ENCODE results near the gene NDUFS4.
"Not testable (repeated sequence)": the region's sequence is repeated elsewhere in the genome, so short reads cannot be mapped to it uniquely, and the experiment has no call there.

Gene NDUFS4
- 11.8 to 18.9 (median 16.7) reads per million in 3 experiments for total RNA-seq

- peak; percentile 57 for DNase-seq
Measured at GRCh38 chr5:53560506-53561191, at the start of gene NDUFS4. Gene NDUFS4 (plus strand): TSS chr5:53560639. CDS start chr5:53560663, 24 bp downstream.

DNA sequence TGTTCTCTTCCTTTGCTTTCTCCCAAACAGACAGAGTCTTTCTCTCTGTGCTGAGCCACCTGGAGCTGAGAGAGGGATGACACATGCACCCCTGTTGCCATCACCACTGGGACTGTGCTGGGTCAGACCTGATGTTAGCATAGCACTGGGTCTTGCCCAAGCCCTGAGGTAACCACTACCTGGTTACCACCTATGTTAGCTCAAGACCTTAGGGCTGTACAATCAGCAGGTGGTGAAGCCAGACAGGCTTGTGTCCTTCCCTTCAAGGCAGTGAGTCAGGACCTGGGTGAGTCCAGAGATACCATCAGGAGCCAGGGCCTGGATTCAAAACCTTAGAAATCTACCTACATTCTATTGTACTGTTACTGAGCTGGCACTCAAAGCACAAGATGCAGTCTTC is 47.9 kb upstream of the NDUFS4 start:
- no peak for DNase-seq

GRCh38 chr5:53515988-53516387 is 44.5 kb upstream of the NDUFS4 start:
- no peak for DNase-seq

GRCh38 chr5:53520813-53521212 is 39.6 kb upstream of the NDUFS4 start:
- DNase-seq = no peak

DNA sequence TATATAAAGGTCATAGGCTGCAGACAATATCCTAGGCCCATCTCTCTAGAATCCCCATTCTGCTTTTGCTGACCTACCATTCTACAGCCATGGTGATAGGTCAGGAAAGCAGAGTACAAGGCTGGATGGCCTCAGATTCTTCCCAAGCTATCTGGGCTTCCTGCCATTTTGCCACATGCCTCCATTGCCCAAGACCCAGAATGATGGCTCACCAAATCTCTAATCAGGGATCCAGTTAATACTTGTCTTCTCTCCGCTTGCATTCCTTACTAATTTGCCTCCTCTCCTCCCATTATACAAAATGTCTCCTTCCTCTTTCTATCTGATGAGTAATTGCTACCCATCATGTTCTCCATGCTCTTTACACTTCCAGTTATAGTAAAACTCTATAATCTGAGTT is 22.7 kb upstream of the NDUFS4 start:
- no peak for DNase-seq

DNA sequence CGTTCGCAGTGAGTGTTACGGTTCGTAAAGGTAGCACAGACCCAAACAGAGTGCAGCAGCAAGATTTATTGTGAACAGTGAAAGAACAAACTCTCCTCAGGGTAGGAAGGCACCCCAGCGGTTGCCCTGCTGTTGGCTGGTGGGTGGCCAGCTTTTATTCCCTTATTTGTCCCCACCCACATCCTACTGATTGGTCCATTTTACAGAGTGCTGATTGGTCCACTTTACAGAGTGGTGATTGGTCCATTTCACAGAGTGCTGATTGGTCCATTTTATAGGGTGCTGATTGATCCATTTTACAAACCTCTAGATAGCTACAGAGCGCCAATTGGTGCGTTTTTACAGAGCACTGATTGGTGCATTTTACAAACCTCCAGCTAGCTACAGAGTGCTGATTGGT is 19.7 kb upstream of the NDUFS4 start:
- DNase-seq = not testable (repeated sequence)

GRCh38 chr5:53541859-53542258 is 18.6 kb upstream of the NDUFS4 start:
- no peak for DNase-seq

- DNase-seq = no peak
Measured at GRCh38 chr5:53542926-53543325, 17.5 kb upstream of the NDUFS4 start.

DNA sequence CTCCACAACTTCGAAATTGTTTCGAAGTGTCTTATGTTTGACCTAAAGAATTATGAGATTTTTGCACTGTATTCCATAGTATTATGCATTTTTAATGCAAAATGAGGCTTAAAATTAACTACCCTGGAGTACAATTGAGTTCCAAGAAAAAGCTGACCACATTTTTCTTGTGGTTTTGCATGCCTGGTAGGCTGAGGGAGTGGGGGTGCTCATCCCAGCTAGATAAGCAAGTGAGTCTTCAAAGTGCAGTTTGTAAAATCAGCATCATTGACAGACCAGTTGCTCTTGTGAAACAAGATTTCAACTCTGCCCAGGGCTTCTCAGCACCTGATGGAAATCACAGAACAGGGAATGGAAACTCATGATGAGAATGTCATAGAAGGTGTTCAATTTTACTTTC is 17.0 kb upstream of the NDUFS4 start:
- no peak for DNase-seq

GRCh38 chr5:53545744-53546143 is 14.7 kb upstream of the NDUFS4 start:
- DNase-seq = no peak

- no peak for DNase-seq
Measured at GRCh38 chr5:53547226-53547625, 13.2 kb upstream of the NDUFS4 start.

DNA sequence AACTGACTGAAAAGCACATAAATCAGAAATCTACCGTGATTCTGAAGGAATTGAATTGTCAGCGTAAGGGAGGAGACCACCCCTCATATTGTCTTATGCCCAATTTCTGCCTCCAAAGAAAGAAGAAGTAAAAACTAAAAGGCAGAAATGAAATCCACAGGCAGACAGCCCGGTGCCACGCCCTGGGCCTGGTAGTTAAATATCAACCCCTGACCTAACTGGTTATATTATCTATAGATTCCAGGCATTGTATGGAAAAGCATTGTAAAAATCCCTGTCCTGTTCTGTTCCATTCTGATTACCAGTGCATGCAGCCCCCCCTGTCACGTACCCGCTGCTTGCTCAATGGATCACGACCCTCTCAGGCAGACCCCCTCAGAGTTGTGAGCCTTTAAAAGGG is 11.9 kb upstream of the NDUFS4 start:
- DNase-seq = not testable (repeated sequence)

GRCh38 chr5:53549792-53550191 is 10.6 kb upstream of the NDUFS4 start:
- no peak for DNase-seq

DNA sequence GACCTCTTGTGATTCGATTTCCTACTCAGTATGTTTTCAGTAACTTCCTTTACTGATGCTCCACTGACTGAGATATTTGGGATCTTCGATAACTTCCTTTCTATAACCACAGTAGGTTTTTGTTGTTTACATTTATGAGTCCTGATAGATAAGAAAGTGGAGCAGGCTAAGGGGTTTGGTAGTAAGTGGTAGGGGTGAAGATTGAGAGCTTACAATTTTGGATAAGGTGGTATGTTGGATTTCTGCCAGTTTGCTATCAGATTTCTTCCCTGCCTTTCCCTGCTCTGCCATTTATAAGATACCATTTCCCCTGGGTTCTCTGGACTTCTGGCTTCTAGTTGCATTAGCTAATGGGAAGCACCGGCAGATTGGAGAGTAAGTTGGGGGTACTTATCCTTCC is 7.9 kb upstream of the NDUFS4 start:
- DNase-seq = no peak

DNA sequence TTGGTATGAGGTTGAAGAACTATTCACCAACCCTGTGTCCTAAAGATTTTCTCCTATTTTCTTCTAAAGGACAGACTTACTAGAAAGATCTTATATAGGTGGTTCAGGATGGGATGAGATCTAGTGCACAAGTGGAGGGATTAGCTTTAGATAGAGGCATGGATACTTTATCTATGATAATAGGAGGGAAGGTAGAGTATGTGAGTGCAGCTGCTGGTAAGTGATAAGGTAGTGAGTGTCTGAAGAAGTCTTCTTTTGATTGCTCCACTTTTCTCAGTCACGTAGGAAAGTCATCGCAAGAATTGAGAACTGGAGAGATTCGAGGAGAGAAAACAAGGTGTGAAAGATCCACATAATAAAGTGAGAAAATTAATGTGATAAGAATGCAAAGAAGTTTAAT is 6.0 kb upstream of the NDUFS4 start:
- no peak for DNase-seq

DNA sequence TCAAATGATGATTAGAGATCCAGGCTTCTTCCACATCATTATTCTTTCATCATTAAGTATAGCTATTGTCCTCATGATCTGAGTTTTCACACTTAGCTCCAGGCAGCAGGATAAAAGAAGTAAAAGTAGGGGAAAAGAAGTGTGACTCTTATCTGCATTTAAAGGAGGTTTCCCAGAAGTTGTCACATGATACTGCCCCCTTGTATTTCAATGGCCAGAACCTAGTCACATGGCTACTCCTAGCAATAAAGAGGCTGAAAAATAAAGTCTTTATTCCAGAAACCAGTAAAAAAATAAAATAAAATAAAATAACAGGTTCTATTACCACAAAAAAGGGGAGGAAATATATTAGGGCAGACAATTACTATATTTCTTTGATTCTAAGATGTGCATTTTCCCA is 5.3 kb upstream of the NDUFS4 start:
- DNase-seq = no peak

GRCh38 chr5:53556001-53556400 is 4.4 kb upstream of the NDUFS4 start:
- no peak for DNase-seq

- DNase-seq = no peak
Measured at GRCh38 chr5:53557386-53557785, 3.1 kb upstream of the NDUFS4 start.

DNA sequence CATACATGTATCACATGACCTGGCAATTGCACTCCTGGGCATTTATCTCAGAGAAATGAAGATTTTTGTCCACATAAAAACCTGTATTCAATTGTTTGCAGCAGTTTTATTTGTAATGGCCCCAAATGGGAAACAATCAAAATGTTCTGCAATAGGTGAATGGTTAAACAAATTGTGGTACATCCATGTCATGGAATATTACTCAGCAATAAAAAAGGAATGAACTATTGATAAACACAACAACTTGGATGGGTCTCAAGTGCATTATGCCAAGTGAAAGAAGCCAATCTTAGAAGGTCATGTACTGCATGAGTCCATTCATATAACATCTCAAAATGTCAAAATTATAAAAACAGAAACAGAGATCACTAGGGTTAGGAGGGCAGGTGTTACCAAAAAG is 1.5 kb upstream of the NDUFS4 start:
- no peak for DNase-seq

DNA sequence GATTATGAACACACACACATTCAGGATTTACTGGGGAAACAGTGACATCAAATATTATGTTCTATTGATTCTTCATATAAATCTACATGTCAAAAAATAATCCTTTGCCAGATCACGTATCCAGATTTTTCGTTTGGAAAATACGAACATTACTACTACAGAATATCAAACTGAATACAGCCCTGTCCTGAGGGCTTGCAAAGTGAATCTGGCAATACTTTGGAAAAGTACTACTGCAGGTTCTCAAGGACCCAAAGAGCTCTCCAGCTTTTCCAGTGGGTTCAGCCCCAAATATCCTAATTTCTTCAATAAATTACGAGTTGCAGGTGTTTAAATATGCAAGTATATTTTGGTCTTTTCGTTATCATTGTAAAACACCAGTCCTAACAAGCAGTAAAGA is 411 bp upstream of the NDUFS4 start:
- no peak for DNase-seq

GRCh38 chr5:53568401-53568800 is 8.0 kb downstream of the NDUFS4 start:
- no peak for DNase-seq

- DNase-seq = no peak
Measured at GRCh38 chr5:53568871-53569270, 8.4 kb downstream of the NDUFS4 start.

DNA sequence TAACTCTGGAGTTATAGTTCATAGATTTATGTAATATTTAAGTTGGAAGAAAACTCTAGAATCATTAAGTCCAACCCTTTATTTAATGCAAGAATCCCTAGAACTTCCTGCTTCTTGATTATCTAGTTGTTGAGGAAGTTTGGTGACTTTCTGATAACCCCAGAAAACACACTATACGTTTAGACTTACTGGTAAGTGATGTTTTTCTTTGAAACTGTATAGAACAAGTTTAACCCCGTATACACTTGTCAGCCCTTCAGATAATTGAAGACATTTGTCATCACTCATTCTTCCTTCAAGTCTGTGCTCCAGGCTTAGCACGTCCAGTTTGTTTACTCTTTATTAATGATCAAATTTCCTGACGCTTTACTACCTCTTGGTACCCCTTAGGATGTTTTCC is 9.0 kb downstream of the NDUFS4 start:
- DNase-seq = no peak

GRCh38 chr5:53571403-53571802 is 11.0 kb downstream of the NDUFS4 start:
- no peak for DNase-seq

DNA sequence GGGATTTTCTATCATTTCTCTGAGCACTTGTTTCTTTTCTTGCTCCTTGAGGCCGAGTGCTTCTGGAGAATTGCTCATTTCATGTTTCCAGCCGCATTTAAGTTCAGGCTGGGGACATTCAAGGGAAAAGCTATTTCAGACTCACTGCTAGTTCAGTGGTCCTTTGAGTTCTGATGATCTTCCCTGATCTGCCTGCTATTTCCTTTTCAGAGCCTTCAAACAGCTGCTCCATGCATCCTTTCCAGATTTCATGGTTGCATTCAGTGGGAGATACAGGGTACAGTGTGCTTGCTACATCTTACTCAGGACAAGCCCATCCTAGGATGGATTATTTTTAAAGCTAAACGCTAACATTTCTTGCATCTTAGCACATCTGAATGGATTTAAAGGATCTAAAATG is 14.7 kb downstream of the NDUFS4 start:
- DNase-seq = no peak

Measured in central memory CD4-positive, alpha-beta T cell (primary cell).